Transverse colon (tissue), 4 donors: ENCODE data around the gene ARHGAP22.

Experiments used
- EP300 ChIP-seq: sonication (generic); formaldehyde crosslinking; IDR thresholded peaks from one replicate; pipeline ENCODE4 v1.6.1; 2017; ENCODE audit warnings: antibody characterized with exemption, low read depth
- POLR2AphosphoS5 ChIP-seq, 3 donors: sonication (generic); formaldehyde crosslinking; IDR thresholded peaks; one replicate each; pipeline ENCODE4 v1.6.1; 2016; ENCODE audit warnings: antibody characterized with exemption in 3 of 3
- TF ChIP-seq, protein P1 (sequence below), 5 experiments: fragments of 200-600 bp in 3 of 5; fragments of 450-650 bp in 2 of 5; sonication (generic) in 3 of 5; IDR thresholded peaks; 1 replicate in 2 of 5; 2 replicates in 3 of 5; pipeline ENCODE4 v1.5.1; 2016 to 2017; ENCODE audit warnings: antibody characterized with exemption in 5 of 5, inconsistent platforms in 3 of 5, mild to moderate bottlenecking in 2 of 5, moderate library complexity in 1 of 5

DNA sequence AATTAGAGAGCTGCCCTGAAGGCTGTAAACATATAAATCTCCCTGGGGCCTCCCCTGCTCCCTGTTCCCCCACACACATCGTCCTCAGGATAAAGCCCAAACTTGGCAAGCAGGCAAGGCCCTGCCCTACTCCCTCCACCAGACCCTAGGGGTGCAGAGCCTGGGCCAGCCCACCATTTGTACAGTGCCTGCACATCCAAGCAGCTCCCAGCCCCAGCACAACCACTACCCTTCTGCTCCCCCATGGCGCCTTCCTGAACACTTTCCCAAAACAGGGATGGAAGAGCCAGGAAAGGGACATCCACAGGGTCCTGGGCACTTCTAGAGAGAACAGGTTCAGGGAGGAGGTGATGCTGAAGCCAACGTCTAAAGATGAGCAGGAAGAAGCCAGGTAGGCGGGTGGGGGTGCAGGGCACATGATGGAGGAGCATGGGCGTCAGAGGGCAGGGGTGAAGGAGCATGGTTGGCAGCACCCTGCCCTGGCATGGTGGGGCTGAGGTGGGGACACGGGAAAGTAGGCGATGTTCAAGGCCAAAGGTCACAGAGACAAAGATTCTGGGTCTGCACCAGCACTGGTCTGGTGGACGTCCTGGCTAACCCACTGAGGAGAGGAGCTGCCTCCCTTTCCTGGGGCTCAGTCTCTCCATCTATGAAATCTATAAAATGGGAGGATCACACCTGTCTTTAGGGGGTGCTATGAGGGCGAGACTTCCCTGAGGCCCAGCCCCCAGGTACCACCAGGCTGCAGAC is 140.6 kb downstream of the ARHGAP22 start:
- no peak for TF ChIP-seq POLR2AphosphoS5 (IDR thresholded peaks at IDR 0.05)
- TF ChIP-seq, protein P1, sequence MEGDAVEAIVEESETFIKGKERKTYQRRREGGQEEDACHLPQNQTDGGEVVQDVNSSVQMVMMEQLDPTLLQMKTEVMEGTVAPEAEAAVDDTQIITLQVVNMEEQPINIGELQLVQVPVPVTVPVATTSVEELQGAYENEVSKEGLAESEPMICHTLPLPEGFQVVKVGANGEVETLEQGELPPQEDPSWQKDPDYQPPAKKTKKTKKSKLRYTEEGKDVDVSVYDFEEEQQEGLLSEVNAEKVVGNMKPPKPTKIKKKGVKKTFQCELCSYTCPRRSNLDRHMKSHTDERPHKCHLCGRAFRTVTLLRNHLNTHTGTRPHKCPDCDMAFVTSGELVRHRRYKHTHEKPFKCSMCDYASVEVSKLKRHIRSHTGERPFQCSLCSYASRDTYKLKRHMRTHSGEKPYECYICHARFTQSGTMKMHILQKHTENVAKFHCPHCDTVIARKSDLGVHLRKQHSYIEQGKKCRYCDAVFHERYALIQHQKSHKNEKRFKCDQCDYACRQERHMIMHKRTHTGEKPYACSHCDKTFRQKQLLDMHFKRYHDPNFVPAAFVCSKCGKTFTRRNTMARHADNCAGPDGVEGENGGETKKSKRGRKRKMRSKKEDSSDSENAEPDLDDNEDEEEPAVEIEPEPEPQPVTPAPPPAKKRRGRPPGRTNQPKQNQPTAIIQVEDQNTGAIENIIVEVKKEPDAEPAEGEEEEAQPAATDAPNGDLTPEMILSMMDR (IDR thresholded peaks at IDR 0.05), result no peak
- TF ChIP-seq EP300, result no peak
